IPS-15b (cell line): ENCODE measurements around the gene IVNS1ABP.
"Not testable (repeated sequence)": the region's sequence is repeated elsewhere in the genome, so short reads cannot be mapped to it uniquely, and the experiment has no call there.

Experiments
- H3K27me3 ChIP-seq: one replicate; pipeline ENCODE4 v1.6.1; 2013; ENCODE audit warnings: low read length; ENCODE audit not compliant: control insufficient read depth, insufficient read depth
- H3K36me3 ChIP-seq: one replicate; pipeline ENCODE4 v1.6.1; 2013; ENCODE audit warnings: low read length; ENCODE audit not compliant: control insufficient read depth, insufficient read depth
- H3K4me1 ChIP-seq: one replicate; pipeline ENCODE4 v1.6.1; 2013; ENCODE audit warnings: mild to moderate bottlenecking, low read length; ENCODE audit not compliant: control insufficient read depth, insufficient read depth
- H3K4me3 ChIP-seq: one replicate; pipeline ENCODE4 v1.5.1; 2013; ENCODE audit warnings: low read depth, low read length
- H3K9ac ChIP-seq: one replicate; pipeline ENCODE4 v1.6.1; 2013; ENCODE audit warnings: low read depth, mild to moderate bottlenecking, low read length
- H3K9me3 ChIP-seq: one replicate; pipeline ENCODE4 v1.6.1; 2013; ENCODE audit warnings: mild to moderate bottlenecking, low read length; ENCODE audit not compliant: control insufficient read depth, insufficient read depth

The IVNS1ABP gene

GRCh38 chr1:185317034-185317885 is at the start of gene IVNS1ABP:
IVNS1ABP (minus strand) TSS chr1:185317243; CDS start chr1:185309493, 7,750 bp downstream.
- Histone ChIP-seq H3K9ac (peak within 1 kb of the TSS; percentile 80), H3K36me3 (no peaks in the 10 kb centered on the region), H3K27me3 (no peaks in the 10 kb centered on the region), H3K4me1 (peaks cover 15% of the 10 kb centered on the region), H3K9me3 (no peaks in the 10 kb centered on the region), H3K4me3 (peak within 1 kb of the TSS; percentile 78)

GRCh38 chr1:185365951-185366350 is 48.9 kb upstream of the IVNS1ABP start:
- Histone ChIP-seq H3K9ac (no peak overlapping the region), H3K4me1 (no peaks in the 10 kb centered on the region), H3K4me3 (no peak overlapping the region), H3K36me3 (no peaks in the 10 kb centered on the region), H3K27me3 (no peaks in the 10 kb centered on the region), H3K9me3 (no peaks in the 10 kb centered on the region)

- H3K36me3 ChIP-seq, H3K9me3 ChIP-seq, H3K4me3 ChIP-seq, H3K9ac ChIP-seq, H3K27me3 ChIP-seq, H3K4me1 ChIP-seq: not testable (repeated sequence)
Observed at GRCh38 chr1:185364528-185364927, 47.5 kb upstream of the IVNS1ABP start.

GRCh38 chr1:185363205-185363604 is 46.2 kb upstream of the IVNS1ABP start:
- H3K27me3 ChIP-seq = no peaks in the 10 kb centered on the region
- H3K4me3 ChIP-seq = no peak overlapping the region
- no peaks in the 10 kb centered on the region for H3K4me1 ChIP-seq
- H3K9me3 ChIP-seq = no peaks in the 10 kb centered on the region
- no peaks in the 10 kb centered on the region for H3K36me3 ChIP-seq
- H3K9ac ChIP-seq = no peak overlapping the region

- H3K4me3 ChIP-seq = no peak overlapping the region
- H3K9me3 ChIP-seq = no peaks in the 10 kb centered on the region
- no peaks in the 10 kb centered on the region for H3K27me3 ChIP-seq
- H3K4me1 ChIP-seq = no peaks in the 10 kb centered on the region
- H3K9ac ChIP-seq = no peak overlapping the region
- H3K36me3 ChIP-seq = no peaks in the 10 kb centered on the region
Observed at GRCh38 chr1:185360714-185361113, 43.7 kb upstream of the IVNS1ABP start.

GRCh38 chr1:185358957-185359356 is 41.9 kb upstream of the IVNS1ABP start:
- no peak overlapping the region for H3K9ac ChIP-seq
- H3K4me1 ChIP-seq = no peaks in the 10 kb centered on the region
- H3K4me3 ChIP-seq = no peak overlapping the region
- H3K27me3 ChIP-seq = no peaks in the 10 kb centered on the region
- H3K36me3 ChIP-seq = no peaks in the 10 kb centered on the region
- H3K9me3 ChIP-seq = no peaks in the 10 kb centered on the region

DNA sequence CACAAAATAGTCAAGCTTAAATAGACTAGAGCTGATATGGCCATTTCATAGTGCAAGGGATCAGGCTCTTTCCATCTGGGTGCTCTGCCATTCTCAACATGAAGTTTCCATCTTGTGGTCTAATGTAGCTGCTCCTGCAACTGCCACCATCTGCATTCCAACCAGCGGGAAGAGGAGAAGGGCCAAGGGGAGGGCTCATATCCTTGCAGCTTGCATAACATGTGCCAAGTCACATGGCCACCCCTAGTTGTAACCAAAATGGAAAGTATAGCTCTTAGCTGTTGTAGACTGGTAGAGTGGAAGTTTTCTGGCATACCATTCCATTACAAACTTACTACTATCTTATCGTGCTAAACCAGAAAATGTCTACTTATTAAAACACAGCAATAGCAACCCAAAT is 38.9 kb upstream of the IVNS1ABP start:
- Histone ChIP-seq H3K9ac (no peak overlapping the region), H3K36me3 (no peaks in the 10 kb centered on the region), H3K27me3 (no peaks in the 10 kb centered on the region), H3K4me1 (no peaks in the 10 kb centered on the region), H3K9me3 (no peaks in the 10 kb centered on the region), H3K4me3 (no peak overlapping the region)

GRCh38 chr1:185353124-185353523 is 36.1 kb upstream of the IVNS1ABP start:
- Histone ChIP-seq H3K9me3 (no peaks in the 10 kb centered on the region), H3K4me1 (no peaks in the 10 kb centered on the region), H3K4me3 (no peak overlapping the region), H3K27me3 (no peaks in the 10 kb centered on the region), H3K9ac (no peak overlapping the region), H3K36me3 (no peaks in the 10 kb centered on the region)

DNA sequence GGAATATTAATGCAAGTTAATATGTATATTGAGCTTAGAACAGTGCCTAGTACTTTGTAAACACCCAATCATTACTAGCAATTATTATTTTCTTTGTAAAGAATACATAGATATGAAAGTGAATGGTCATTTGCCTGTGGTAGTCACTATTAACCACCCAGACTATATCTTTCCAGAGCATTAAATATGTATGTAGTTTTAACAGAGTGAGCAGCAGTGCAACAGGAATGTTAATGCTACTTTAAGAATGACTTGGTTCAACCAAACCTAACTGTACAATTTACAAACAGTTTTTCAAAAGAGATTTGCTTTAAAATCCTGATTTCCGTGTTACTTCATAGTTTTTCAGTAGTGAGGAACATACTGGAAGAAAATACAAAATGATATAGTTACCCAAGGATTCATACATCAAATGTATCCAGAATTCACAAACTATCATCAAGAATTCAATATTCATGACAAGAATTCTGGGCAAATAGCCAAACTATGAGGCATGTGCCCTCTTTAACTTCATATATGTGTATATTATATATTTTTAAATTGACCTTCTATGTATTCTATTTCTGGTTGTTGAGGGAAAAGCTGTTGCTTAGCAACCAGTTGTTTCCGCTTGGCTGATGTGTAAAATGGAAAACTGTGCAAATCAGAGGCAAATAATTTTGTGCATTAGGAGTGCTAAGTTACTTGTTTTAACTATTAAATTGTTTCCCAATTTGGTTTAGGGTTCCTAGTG is 34.9 kb upstream of the IVNS1ABP start:
- Histone ChIP-seq H3K9ac (no peak overlapping the region), H3K4me3 (no peak overlapping the region), H3K36me3 (no peaks in the 10 kb centered on the region), H3K9me3 (no peaks in the 10 kb centered on the region), H3K27me3 (no peaks in the 10 kb centered on the region), H3K4me1 (no peaks in the 10 kb centered on the region)

GRCh38 chr1:185350027-185350442 is 33.0 kb upstream of the IVNS1ABP start:
- H3K4me3 ChIP-seq = no peak overlapping the region
- no peak overlapping the region for H3K9ac ChIP-seq
- H3K27me3 ChIP-seq = no peaks in the 10 kb centered on the region
- H3K9me3 ChIP-seq = no peaks in the 10 kb centered on the region
- H3K36me3 ChIP-seq = no peaks in the 10 kb centered on the region
- no peaks in the 10 kb centered on the region for H3K4me1 ChIP-seq

- Histone ChIP-seq H3K4me1 (no peaks in the 10 kb centered on the region), H3K4me3 (no peak overlapping the region), H3K9me3 (no peaks in the 10 kb centered on the region), H3K36me3 (no peaks in the 10 kb centered on the region), H3K9ac (no peak overlapping the region), H3K27me3 (no peaks in the 10 kb centered on the region)
Observed at GRCh38 chr1:185349556-185349955, 32.5 kb upstream of the IVNS1ABP start.

DNA sequence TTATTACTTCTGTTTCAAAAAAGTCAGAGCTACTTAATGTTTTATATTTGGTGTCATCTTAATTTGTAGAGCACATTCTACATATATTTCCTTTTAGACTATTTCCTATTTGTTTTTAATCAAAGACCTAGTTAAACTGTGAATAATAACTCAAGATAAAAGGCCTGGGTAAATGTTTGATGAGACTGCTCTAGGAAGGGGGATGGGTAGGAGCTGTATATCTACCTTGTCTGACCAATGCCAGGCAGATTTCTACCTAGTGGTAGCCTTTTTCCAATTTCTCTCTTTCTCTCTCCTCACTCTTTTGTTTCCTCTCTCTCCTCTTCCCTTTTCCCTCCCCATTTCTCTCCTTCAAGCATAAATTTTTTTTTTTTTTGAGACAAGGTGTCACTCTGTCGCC is 31.9 kb upstream of the IVNS1ABP start:
- Histone ChIP-seq H3K4me3 (no peak overlapping the region), H3K4me1 (no peaks in the 10 kb centered on the region), H3K9me3 (no peaks in the 10 kb centered on the region), H3K27me3 (no peaks in the 10 kb centered on the region), H3K9ac (no peak overlapping the region), H3K36me3 (no peaks in the 10 kb centered on the region)
